Left renal pelvis (tissue), 4 donors: Measurements from ENCODE around the gene RFPL1. TPM values are rescaled to one million over a fixed set of nuclear protein-coding genes. Genes with fewer than 3 reads are reported as not detected.
"Not testable (repeated sequence)": the region's sequence is repeated elsewhere in the genome, so short reads cannot be mapped to it uniquely, and the experiment has no call there.

Experiments used
- DNase-seq, 4 donors: peaks; one replicate each; pipeline ENCODE4 v3.0.0-alpha.2; 2013; ENCODE audit warnings: low read depth in 4 of 4, low spot score in 3 of 4
- polyA plus RNA-seq, 4 donors: library from polyadenylated mRNA; unstranded; fragments of 120-200 nt; gene quantifications; one replicate each; pipeline ENCODE4 v1.2.1, GENCODE V29; 2013; ENCODE audit not compliant: insufficient read length in 4 of 4

Gene RFPL1
- 1 to 10 TPM in 3 of 4 donors, under 1 TPM in 1; 0.89 to 1.8 (median 1.3) TPM for polyA plus RNA-seq

- not testable (repeated sequence) for DNase-seq
These were observed at the start of gene RFPL1 for GRCh38 chr22:29438283-29438682. RFPL1 (plus strand) TSS chr22:29438583.

GRCh38 chr22:29388759-29389090 lies 49.7 kb upstream of the RFPL1 start:
- DNase-seq: no peak

- DNase-seq: no peak
These were observed 48.1 kb upstream of the RFPL1 start for GRCh38 chr22:29390270-29390669.

GRCh38 chr22:29391546-29391945 lies 46.8 kb upstream of the RFPL1 start:
- no peak for DNase-seq

- DNase-seq: no peak
These were observed 45.3 kb upstream of the RFPL1 start for GRCh38 chr22:29393019-29393608.

- DNase-seq: peak in 3 of 4 donors; percentile 52 to 61 (median 60)
These were observed 43.3 kb upstream of the RFPL1 start for GRCh38 chr22:29394931-29395581.

GRCh38 chr22:29396126-29396525 lies 42.3 kb upstream of the RFPL1 start:
- DNase-seq: no peak

- no peak for DNase-seq
These were observed 40.6 kb upstream of the RFPL1 start for GRCh38 chr22:29397791-29398190.

GRCh38 chr22:29400576-29400975 lies 37.8 kb upstream of the RFPL1 start:
- no peak for DNase-seq

- not testable (repeated sequence) for DNase-seq
These were observed 36.8 kb upstream of the RFPL1 start for GRCh38 chr22:29401538-29401937.

- DNase-seq: no peak
These were observed 29.4 kb upstream of the RFPL1 start for GRCh38 chr22:29408940-29409339.

- DNase-seq: not testable (repeated sequence)
These were observed 26.7 kb upstream of the RFPL1 start for GRCh38 chr22:29411569-29412211.

GRCh38 chr22:29412772-29413171 lies 25.6 kb upstream of the RFPL1 start:
- DNase-seq: not testable (repeated sequence)

GRCh38 chr22:29414951-29415591 lies 23.3 kb upstream of the RFPL1 start:
- not testable (repeated sequence) for DNase-seq

GRCh38 chr22:29418704-29419103 lies 19.7 kb upstream of the RFPL1 start:
- not testable (repeated sequence) for DNase-seq

GRCh38 chr22:29426476-29426875 lies 11.9 kb upstream of the RFPL1 start:
- no peak for DNase-seq

GRCh38 chr22:29427176-29427760 lies 11.1 kb upstream of the RFPL1 start:
- no peak for DNase-seq

- no peak for DNase-seq
These were observed 6.4 kb upstream of the RFPL1 start for GRCh38 chr22:29431986-29432385.

- no peak for DNase-seq
These were observed 4.5 kb upstream of the RFPL1 start for GRCh38 chr22:29433856-29434255.

- no peak for DNase-seq
These were observed 4.1 kb upstream of the RFPL1 start for GRCh38 chr22:29434288-29434687.
